WERI-Rb-1 (cell line): Measurements from ENCODE around the gene ADH1C.
"Not testable (repeated sequence)": the region's sequence is repeated elsewhere in the genome, so short reads cannot be mapped to it uniquely, and the experiment has no call there.

Experiments used
- DNase-seq: peaks from one replicate; pipeline ENCODE4 v3.0.0-alpha.2; 2020
- H3K27ac ChIP-seq: fragments of 250-450 bp; sonication (Bioruptor Pico); 2 replicates; pipeline ENCODE4 v1.5.1; 2020; ENCODE audit warnings: mild to moderate bottlenecking, moderate library complexity
- H3K27me3 ChIP-seq: fragments of 250-450 bp; sonication (Bioruptor Pico); 2 replicates; pipeline ENCODE4 v1.5.1; 2021; ENCODE audit warnings: mild to moderate bottlenecking, low read depth, moderate library complexity; ENCODE audit not compliant: insufficient read depth, severe bottlenecking
- H3K36me3 ChIP-seq: fragments of 250-450 bp; sonication (Bioruptor Pico); 2 replicates; pipeline ENCODE4 v1.5.1; 2020; ENCODE audit warnings: mild to moderate bottlenecking, moderate library complexity
- H3K4me3 ChIP-seq: 2 replicates; pipeline ENCODE4 v1.5.1; 2011; ENCODE audit warnings: low read depth, mild to moderate bottlenecking, control low read depth, low read length
- H3K9me3 ChIP-seq: fragments of 250-450 bp; sonication (Bioruptor Pico); 2 replicates; pipeline ENCODE4 v1.5.1; 2021; ENCODE audit warnings: mild to moderate bottlenecking, moderate library complexity; ENCODE audit not compliant: severe bottlenecking
- TF ChIP-seq, protein P1 (sequence below): IDR thresholded peaks from 2 replicates; pipeline ENCODE4 v1.5.1; 2011; ENCODE audit warnings: low read depth, mild to moderate bottlenecking, control low read depth, inconsistent platforms, low read length

The ADH1C gene

DNA sequence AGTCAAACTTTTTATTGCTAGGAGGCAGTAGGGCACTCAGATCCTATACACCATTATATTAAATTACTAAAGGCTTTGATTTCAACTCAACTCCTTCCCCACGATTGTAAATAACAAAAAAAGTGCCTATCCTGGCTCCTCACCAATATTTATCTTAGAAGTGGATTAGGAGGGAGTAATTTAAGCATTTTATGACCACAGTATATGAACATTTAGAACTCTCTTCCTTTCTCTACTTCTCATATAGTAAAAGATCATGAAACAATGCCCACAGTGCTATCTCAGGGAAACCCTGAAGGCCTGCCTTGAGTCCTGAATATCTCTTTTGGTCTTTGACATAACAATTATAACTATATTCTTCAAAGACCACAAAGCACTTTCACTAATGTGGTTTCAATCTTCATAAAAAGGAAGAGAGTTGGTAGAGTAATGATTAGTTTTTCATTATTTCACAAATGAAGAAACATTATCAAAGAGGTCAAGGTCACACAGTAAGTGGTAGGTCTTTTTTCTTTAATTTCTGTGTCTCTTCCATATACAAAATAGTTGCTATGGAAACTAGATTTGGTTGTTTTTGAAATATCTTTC is 29.1 kb upstream of the ADH1C start:
- Histone ChIP-seq H3K9me3 (no peaks in the 10 kb centered on the region), H3K27me3 (no peaks in the 10 kb centered on the region), H3K4me3 (no peak overlapping the region), H3K27ac (no peak overlapping the region), H3K36me3 (no peaks in the 10 kb centered on the region)
- DNase-seq, result no peak
- TF ChIP-seq, protein P1, sequence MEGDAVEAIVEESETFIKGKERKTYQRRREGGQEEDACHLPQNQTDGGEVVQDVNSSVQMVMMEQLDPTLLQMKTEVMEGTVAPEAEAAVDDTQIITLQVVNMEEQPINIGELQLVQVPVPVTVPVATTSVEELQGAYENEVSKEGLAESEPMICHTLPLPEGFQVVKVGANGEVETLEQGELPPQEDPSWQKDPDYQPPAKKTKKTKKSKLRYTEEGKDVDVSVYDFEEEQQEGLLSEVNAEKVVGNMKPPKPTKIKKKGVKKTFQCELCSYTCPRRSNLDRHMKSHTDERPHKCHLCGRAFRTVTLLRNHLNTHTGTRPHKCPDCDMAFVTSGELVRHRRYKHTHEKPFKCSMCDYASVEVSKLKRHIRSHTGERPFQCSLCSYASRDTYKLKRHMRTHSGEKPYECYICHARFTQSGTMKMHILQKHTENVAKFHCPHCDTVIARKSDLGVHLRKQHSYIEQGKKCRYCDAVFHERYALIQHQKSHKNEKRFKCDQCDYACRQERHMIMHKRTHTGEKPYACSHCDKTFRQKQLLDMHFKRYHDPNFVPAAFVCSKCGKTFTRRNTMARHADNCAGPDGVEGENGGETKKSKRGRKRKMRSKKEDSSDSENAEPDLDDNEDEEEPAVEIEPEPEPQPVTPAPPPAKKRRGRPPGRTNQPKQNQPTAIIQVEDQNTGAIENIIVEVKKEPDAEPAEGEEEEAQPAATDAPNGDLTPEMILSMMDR, result no peak

DNA sequence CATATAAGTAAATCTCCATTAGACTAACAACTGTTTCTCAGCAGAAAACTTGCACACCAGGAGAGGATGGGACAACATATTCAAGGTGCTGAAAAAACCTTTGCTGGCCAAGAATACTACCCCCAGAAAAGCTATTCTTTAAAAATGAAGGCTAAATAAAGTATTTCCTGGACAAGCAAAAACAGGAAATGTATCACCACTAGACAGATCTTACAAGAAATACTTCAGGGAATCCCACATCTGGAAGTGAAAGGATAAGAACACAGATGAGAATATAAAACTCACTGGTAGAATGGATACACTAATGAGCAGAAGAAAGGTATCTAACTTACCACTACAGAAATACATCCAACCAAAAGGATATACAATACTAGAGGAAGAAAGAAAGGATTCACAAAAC is 27.0 kb upstream of the ADH1C start:
- H3K4me3 ChIP-seq, result no peak overlapping the region
- no peak for DNase-seq
- H3K9me3 ChIP-seq, result peaks cover 4% of the 10 kb centered on the region
- H3K36me3 ChIP-seq, result no peaks in the 10 kb centered on the region
- no peak overlapping the region for H3K27ac ChIP-seq
- TF ChIP-seq, protein P1, result no peak
- H3K27me3 ChIP-seq, result no peaks in the 10 kb centered on the region

DNA sequence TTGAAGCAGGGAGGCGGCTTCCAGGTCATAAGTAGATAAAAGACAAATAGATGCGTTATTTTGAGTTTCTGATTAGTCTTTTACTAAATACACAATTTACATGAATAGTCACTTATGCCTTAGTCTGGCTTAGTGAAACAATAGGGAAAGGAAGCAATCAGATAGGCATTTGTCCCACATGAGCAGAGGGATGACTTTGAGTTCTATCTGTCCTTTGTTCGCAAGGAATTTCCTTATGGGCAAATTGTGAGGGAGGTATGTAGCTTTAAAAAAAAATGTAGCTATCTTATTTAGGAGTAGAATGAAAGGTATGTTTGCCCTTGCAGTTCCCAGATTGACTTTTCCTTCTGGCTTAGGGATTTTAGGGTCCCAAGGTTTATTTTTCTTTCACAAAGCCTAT is 26.3 kb upstream of the ADH1C start:
- DNase-seq, result no peak
- no peak overlapping the region for H3K4me3 ChIP-seq
- TF ChIP-seq, protein P1, result no peak
- no peaks in the 10 kb centered on the region for H3K36me3 ChIP-seq
- no peak overlapping the region for H3K27ac ChIP-seq
- peaks cover 4% of the 10 kb centered on the region for H3K9me3 ChIP-seq
- H3K27me3 ChIP-seq, result no peaks in the 10 kb centered on the region

DNA sequence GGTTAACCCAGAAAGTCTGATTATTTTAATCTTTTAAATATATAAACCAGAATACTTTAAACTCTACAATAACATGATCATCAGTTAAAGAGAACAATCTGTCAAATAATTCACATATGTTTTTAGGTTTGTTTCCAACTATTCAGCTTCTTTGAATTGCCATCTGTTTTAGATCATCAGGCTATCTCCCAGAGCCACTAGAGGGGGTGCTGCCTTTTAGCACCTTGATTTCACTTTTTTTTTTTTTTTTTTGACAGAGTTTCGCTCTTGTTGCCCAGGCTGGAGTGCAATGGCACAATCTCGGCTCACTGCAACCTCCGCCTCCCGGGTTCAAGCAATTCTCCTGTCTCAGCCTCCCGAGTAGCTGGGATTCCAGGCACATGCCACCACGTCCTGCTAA is 24.8 kb upstream of the ADH1C start:
- not testable (repeated sequence) for H3K4me3 ChIP-seq, H3K27ac ChIP-seq, H3K9me3 ChIP-seq, DNase-seq, H3K27me3 ChIP-seq, H3K36me3 ChIP-seq
- TF ChIP-seq, protein P1, result peak; percentile 28; the same call in 1 of the 2 replicates

DNA sequence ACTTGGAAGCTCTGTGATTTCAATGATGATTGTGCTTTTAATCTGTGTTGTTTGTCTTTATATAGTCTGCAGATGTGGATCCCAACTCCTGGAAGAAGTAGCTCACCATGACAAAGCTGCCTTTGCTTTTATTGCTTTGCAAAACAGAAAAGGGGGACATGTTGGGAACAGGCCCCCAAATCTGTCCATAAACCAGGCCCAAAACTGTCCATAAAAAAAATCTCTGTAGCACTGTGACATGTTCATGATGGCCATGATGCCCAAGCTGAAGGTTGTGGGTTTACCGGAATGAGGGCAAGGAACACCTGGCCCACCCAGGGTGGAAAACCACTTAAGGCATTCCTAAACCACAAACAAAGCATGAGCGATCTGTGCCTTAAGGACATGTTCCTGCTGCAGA is 19.9 kb upstream of the ADH1C start:
- not testable (repeated sequence) for H3K27me3 ChIP-seq, H3K27ac ChIP-seq, DNase-seq, H3K9me3 ChIP-seq, H3K4me3 ChIP-seq, H3K36me3 ChIP-seq

DNA sequence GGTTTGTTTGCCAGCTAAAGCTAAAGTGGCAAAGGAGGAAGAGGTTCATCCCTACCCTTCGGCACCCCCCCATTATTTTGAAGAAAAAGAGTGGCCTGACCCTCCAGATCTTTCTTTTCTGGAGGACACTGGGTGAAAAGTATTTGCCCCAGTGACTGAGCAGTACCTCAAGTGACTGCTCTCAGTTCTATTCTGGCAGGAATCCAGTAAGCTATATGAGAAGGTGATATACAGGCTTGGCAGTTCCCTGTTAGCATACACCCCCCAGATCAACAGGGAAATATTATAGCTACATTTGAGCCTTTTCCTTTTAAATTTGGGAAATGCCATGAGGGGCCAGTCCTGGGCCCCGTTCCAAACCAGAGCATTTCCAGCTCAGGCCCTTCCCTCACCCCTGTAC is 15.3 kb upstream of the ADH1C start:
- not testable (repeated sequence) for H3K27ac ChIP-seq

DNA sequence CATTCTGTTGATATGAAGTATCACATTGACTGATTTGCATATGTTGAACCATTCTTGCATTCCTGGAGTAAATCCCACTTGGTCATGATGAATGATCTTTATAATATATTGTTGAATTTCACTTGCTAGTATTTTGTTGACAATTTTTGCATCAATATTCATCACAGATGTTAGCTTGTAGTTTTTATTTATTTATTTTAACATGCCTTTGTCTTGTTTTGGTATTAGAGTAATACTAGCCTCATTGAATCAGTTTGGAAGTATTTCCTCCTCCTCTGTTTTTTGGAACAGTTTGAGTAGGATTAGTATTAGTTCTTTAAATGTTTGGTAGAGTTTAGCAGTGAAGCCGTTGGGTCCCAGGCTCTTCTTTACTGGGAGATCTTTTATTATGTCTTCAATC is 13.9 kb upstream of the ADH1C start:
- Histone ChIP-seq H3K36me3 (no peaks in the 10 kb centered on the region), H3K27me3 (no peaks in the 10 kb centered on the region), H3K27ac (no peak overlapping the region), H3K9me3 (no peaks in the 10 kb centered on the region), H3K4me3 (no peak overlapping the region)
- DNase-seq, result no peak
- TF ChIP-seq, protein P1, result no peak

More for the DNA sequence above, 15.3 kb upstream of the ADH1C start:
- H3K9me3 ChIP-seq, DNase-seq, H3K36me3 ChIP-seq, H3K27me3 ChIP-seq, H3K4me3 ChIP-seq: not testable (repeated sequence)
